Ascending aorta (tissue), 2 donors: ENCODE measurements around the gene SHOX. TPM values are rescaled to one million over a fixed set of nuclear protein-coding genes. Genes with fewer than 3 reads are reported as not detected.

Source experiments
- DNase-seq, 2 donors: peaks; one replicate each; pipeline ENCODE4 v3.0.0-alpha.2; 2019; ENCODE audit warnings: low spot score in 2 of 2
- H3K27ac ChIP-seq, 2 donors: fragments of 200-600 bp; sonication (generic); one replicate each; pipeline ENCODE4 v1.5.1; 2016 to 2017; ENCODE audit warnings: mild to moderate bottlenecking in 1 of 2
- H3K27me3 ChIP-seq: fragments of 200-600 bp; sonication (generic); one replicate; pipeline ENCODE4 v1.5.1; 2017
- H3K36me3 ChIP-seq, 2 donors: fragments of 200-600 bp; sonication (generic); one replicate each; pipeline ENCODE4 v1.5.1; 2016
- H3K4me1 ChIP-seq, 2 donors: fragments of 200-600 bp; sonication (generic); one replicate each; pipeline ENCODE4 v1.5.1; 2016 to 2017; ENCODE audit warnings: mild to moderate bottlenecking in 1 of 2
- H3K4me3 ChIP-seq, 2 donors: fragments of 200-600 bp; sonication (generic); one replicate each; pipeline ENCODE4 v1.5.1; 2016 to 2017; ENCODE audit warnings: mild to moderate bottlenecking in 1 of 2
- H3K9me3 ChIP-seq, 2 donors: fragments of 200-600 bp; sonication (generic); one replicate each; pipeline ENCODE4 v1.5.1; 2016
- intact Hi-C: fragments of 100-400 bp; cut with DNase I; formaldehyde crosslinking; loops from one replicate; pipeline ENCODE4 v1.15.1; 2023
- total RNA-seq: library from RNA; depleted of rRNA; stranded (reverse); fragments of >200 nt; gene quantifications from one replicate; pipeline ENCODE4 v1.1.0, GENCODE V29; 2016
- TF ChIP-seq, protein P1 (sequence below), 3 experiments: fragments of 200-600 bp in 2 of 3; fragments of 450-650 bp in 1 of 3; sonication (generic) in 2 of 3; IDR thresholded peaks; one replicate each; pipeline ENCODE4 v1.5.1; 2016 to 2019; ENCODE audit warnings: antibody characterized with exemption in 3 of 3, mild to moderate bottlenecking in 1 of 3, moderate library complexity in 1 of 3

SHOX gene
- total RNA-seq, 1 donor from 2014 or later = not detected

DNA sequence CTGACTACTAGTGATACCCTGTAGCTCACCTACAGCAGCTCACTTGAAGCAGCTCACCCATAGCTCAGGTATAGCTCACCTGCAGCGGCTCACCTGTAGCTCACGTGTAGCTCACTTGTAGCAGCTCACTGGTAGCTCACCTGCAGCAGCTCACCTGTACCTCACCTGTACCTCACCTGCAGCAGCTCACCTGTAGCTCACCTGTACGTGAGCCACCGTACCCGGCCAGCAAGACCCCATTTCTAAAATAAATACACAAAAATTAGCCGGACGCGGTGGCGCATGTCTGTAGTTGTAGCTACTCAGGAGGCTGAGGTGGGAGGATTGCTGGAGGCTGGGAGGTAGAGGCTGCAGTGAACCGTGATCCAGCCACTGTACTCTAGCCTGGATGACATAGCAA lies 30.6 kb downstream of the SHOX start:
- no peak overlapping the region for H3K4me3 ChIP-seq
- no peaks in the 10 kb centered on the region for H3K27me3 ChIP-seq
- H3K4me1 ChIP-seq = no peaks in the 10 kb centered on the region
- H3K27ac ChIP-seq = no peak overlapping the region
- H3K9me3 ChIP-seq = no peaks in the 10 kb centered on the region
- intact Hi-C loops = no loop called here
- H3K36me3 ChIP-seq = no peaks in the 10 kb centered on the region
- TF ChIP-seq, protein P1, sequence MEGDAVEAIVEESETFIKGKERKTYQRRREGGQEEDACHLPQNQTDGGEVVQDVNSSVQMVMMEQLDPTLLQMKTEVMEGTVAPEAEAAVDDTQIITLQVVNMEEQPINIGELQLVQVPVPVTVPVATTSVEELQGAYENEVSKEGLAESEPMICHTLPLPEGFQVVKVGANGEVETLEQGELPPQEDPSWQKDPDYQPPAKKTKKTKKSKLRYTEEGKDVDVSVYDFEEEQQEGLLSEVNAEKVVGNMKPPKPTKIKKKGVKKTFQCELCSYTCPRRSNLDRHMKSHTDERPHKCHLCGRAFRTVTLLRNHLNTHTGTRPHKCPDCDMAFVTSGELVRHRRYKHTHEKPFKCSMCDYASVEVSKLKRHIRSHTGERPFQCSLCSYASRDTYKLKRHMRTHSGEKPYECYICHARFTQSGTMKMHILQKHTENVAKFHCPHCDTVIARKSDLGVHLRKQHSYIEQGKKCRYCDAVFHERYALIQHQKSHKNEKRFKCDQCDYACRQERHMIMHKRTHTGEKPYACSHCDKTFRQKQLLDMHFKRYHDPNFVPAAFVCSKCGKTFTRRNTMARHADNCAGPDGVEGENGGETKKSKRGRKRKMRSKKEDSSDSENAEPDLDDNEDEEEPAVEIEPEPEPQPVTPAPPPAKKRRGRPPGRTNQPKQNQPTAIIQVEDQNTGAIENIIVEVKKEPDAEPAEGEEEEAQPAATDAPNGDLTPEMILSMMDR (IDR thresholded peaks at IDR 0.05) = no peak
- peak in 1 of 2 donors; percentile 38 for DNase-seq

DNA sequence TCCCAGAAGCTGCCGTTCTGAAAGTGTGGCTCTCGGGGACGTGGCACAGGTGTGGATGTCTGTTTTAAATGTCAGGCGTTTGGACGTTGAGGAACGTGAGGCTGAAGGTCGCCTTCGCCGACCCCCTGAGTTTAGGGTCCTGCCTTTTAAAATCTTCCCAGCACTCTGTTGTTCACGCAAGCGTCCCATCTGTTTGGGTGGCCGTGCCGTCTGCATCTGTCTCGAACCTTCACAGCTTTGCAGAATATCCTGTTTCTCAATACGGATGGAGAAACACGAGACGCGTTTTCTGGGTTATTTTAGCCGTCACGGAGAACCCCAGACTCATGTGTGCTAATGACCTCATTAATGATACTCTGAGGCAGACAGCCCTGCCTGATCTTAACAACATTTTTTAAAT lies 31.5 kb downstream of the SHOX start:
- H3K36me3 ChIP-seq = no peaks in the 10 kb centered on the region
- TF ChIP-seq, protein P1 (IDR thresholded peaks at IDR 0.05) = no peak
- intact Hi-C loops = no loop called here
- no peaks in the 10 kb centered on the region for H3K9me3 ChIP-seq
- no peak overlapping the region for H3K27ac ChIP-seq
- no peaks in the 10 kb centered on the region for H3K4me1 ChIP-seq
- no peak for DNase-seq
- H3K4me3 ChIP-seq = no peak overlapping the region
- no peaks in the 10 kb centered on the region for H3K27me3 ChIP-seq

DNA sequence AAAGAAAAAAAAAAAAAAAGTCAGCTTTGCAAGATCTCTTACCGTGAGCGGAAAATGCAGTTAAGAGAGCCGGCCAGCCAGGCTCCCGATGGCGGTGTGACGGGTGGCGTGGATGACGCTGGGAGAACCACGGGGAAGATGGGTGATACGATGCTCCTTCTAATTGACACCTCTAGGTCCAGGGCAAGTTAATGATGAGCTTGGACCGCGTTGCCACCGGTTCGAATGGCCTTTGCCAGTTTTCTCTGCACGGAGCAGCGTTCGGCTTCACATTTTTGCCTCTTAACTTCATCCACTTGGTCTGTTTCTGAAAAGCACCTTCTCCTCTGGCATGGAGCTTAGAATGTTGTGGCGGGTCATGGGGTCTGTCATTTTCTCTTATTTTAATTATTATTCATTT lies 33.2 kb downstream of the SHOX start:
- intact Hi-C loops = no loop called here
- no peak for DNase-seq

DNA sequence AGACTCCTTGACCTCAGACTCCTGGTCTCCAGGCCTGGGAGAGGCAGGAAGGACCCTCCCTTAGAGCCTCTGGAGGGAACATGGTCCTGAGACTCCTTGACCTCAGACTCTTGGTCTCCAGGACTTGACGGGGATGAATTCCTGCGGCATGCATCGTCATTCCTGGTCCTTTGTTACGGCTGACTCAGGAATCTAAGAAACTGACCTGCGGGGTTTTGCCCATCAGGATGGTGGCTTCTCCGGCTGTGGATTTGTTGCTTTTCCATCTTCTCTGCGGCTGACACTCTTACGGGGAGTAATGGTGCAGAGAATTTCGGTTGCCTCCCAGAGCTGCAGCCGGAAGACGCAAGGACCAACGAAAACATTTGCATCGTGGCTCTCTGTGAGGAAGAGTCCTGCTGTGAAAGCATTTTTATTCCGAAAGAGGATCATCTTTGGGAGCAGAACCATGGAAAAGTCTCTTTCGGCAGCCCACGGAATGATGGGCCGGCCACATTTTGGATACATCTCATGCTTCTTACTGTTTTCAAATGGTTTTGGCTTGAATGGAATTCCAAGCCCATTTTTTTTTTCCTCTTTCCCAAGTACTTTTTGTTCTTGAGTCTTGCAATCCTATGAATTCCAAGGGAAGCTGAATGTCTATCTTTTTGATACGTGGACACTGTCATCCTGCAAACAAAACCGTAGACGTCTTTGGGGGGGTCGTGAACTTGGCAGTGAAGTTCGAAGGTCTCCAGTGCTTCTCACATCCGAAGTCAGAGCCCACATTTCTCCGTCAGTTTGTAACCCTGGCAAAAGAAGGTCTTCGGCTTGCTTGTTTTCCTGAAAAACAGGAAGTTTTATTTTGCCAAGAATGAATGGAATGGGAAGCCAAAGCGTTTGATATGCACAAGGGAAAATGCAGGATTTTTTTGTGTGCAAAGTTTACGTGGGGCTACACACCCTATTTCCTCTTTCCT lies 36.5 kb downstream of the SHOX start:
- Histone ChIP-seq H3K9me3 (no peaks in the 10 kb centered on the region), H3K27me3 (no peaks in the 10 kb centered on the region), H3K36me3 (no peaks in the 10 kb centered on the region), H3K4me3 (no peak overlapping the region), H3K27ac (no peak overlapping the region), H3K4me1 (no peaks in the 10 kb centered on the region)
- intact Hi-C loops = no loop called here
- TF ChIP-seq, protein P1 (IDR thresholded peaks at IDR 0.05) = no peak
- no peak for DNase-seq

More for the DNA sequence above, 33.2 kb downstream of the SHOX start:
- no peaks in the 10 kb centered on the region for H3K9me3 ChIP-seq
- H3K27me3 ChIP-seq = no peaks in the 10 kb centered on the region
- H3K27ac ChIP-seq = no peak overlapping the region
- no peaks in the 10 kb centered on the region for H3K4me1 ChIP-seq
- no peaks in the 10 kb centered on the region for H3K36me3 ChIP-seq
- TF ChIP-seq, protein P1 (IDR thresholded peaks at IDR 0.05) = no peak
- H3K4me3 ChIP-seq = no peak overlapping the region

DNA sequence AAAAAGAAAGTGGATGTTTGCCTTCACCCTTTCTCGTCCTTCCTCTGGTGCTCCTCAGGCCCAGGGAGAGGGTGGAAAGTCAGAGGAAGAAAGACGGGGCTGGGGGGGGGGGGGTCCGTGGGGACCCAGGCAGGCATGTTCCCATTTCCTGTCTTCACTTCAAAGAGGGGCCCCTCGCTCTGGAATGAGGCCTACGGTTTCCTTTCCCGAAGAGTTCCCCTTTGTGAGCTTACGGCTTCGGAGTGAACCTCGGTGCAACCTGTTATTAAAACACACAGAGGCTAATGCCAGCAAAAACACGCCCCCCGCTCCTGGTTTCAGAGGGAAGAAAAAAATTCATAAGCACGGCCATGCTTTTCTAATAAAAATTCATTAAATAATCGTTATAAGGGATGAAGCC lies 40.1 kb downstream of the SHOX start:
- TF ChIP-seq, protein P1 (IDR thresholded peaks at IDR 0.05) = no peak
- Histone ChIP-seq H3K27me3 (no peaks in the 10 kb centered on the region), H3K4me3 (no peak overlapping the region), H3K4me1 (no peaks in the 10 kb centered on the region), H3K9me3 (no peaks in the 10 kb centered on the region), H3K36me3 (no peaks in the 10 kb centered on the region), H3K27ac (no peak overlapping the region)
- intact Hi-C loops = no loop called here
- DNase-seq = no peak
